Lower lobe of right lung (tissue), 2 donors: ENCODE results near the gene WDTC1. TPM values are rescaled to one million over a fixed set of nuclear protein-coding genes. Genes with fewer than 3 reads are reported as not detected.

Source experiments
- ATAC-seq, 2 donors: fragments of 200-7000 bp; cut with Tn5 transposase; one replicate each; pipeline ENCODE4 v1.9.1; 2020 to 2022; ENCODE audit warnings: mild to moderate bottlenecking in 2 of 2, moderate library complexity in 2 of 2
- DNase-seq: peaks from one replicate; pipeline ENCODE4 v3.0.0-alpha.2; 2020
- H3K27ac ChIP-seq: fragments of 200-600 bp; one replicate; pipeline ENCODE4 v1.8.0; 2022
- H3K27me3 ChIP-seq: fragments of 200-600 bp; one replicate; pipeline ENCODE4 v1.8.0; 2022; ENCODE audit warnings: low read depth
- H3K36me3 ChIP-seq: fragments of 200-600 bp; one replicate; pipeline ENCODE4 v1.8.0; 2022; ENCODE audit warnings: mild to moderate bottlenecking
- H3K4me1 ChIP-seq: fragments of 200-600 bp; one replicate; pipeline ENCODE4 v1.8.0; 2022
- H3K4me3 ChIP-seq: fragments of 200-600 bp; one replicate; pipeline ENCODE4 v1.8.0; 2022; ENCODE audit warnings: mild to moderate bottlenecking
- H3K9me3 ChIP-seq: fragments of 200-600 bp; one replicate; pipeline ENCODE4 v1.8.0; 2022
- intact Hi-C: fragments of 100-400 bp; cut with DNase I; formaldehyde crosslinking; loops from one replicate; pipeline ENCODE4 v1.11.0; 2022
- total RNA-seq: library from RNA; stranded (reverse); fragmentation: NEBNext Ultra II Directional; extraction: Animal tissue kit (Norgen Biotek cat#: 25700); gene quantifications from one replicate; pipeline ENCODE4 v1.2.1, GENCODE V29; 2021
- TF ChIP-seq, protein P1 (sequence below): fragments of 200-600 bp; IDR thresholded peaks from one replicate; pipeline ENCODE4 v1.8.0; 2022; ENCODE audit warnings: antibody characterized with exemption, mild to moderate bottlenecking
- donor health status: DM: no; HTN: yes; CAD: no; lungs with severe emphysema.

The WDTC1 gene
- total RNA-seq, 1 donor from 2014 or later: 45.7 TPM

- ATAC-seq: no peak
- H3K36me3 ChIP-seq: no peaks in the 10 kb centered on the region
- no peak for DNase-seq
- intact Hi-C loops: no loop called here
- H3K27ac ChIP-seq: no peak overlapping the region
- no peaks in the 10 kb centered on the region for H3K9me3 ChIP-seq
- no peak overlapping the region for H3K4me3 ChIP-seq
- peaks cover 4% of the 10 kb centered on the region for H3K4me1 ChIP-seq
- TF ChIP-seq, protein P1, sequence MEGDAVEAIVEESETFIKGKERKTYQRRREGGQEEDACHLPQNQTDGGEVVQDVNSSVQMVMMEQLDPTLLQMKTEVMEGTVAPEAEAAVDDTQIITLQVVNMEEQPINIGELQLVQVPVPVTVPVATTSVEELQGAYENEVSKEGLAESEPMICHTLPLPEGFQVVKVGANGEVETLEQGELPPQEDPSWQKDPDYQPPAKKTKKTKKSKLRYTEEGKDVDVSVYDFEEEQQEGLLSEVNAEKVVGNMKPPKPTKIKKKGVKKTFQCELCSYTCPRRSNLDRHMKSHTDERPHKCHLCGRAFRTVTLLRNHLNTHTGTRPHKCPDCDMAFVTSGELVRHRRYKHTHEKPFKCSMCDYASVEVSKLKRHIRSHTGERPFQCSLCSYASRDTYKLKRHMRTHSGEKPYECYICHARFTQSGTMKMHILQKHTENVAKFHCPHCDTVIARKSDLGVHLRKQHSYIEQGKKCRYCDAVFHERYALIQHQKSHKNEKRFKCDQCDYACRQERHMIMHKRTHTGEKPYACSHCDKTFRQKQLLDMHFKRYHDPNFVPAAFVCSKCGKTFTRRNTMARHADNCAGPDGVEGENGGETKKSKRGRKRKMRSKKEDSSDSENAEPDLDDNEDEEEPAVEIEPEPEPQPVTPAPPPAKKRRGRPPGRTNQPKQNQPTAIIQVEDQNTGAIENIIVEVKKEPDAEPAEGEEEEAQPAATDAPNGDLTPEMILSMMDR: no peak
- H3K27me3 ChIP-seq: no peaks in the 10 kb centered on the region
These were observed 20.7 kb downstream of the WDTC1 start for GRCh38 chr1:27255136-27255535.

DNA sequence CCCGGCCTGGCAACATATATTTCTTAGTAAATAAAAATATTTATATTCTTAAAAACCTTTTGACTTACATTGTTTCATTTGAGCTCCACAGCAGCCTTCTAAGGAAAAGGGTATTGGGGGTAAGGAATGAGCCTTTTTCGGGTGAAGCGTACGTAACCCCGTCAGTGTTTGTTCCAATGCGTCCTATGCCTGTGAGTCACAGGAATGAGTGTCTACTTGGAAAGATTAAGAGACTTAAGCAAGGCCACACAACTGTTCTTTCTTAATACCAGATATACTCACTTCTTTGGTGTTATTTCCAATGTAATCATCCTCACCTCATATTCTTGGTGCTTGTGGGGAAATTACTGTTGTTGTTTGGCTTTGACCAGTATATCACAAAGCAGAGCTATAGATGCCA, 22.7 kb downstream of the WDTC1 start:
- Histone ChIP-seq H3K36me3 (peaks cover 14% of the 10 kb centered on the region), H3K4me1 (peaks cover 4% of the 10 kb centered on the region), H3K27me3 (no peaks in the 10 kb centered on the region), H3K27ac (no peak overlapping the region), H3K4me3 (no peak overlapping the region), H3K9me3 (no peaks in the 10 kb centered on the region)
- ATAC-seq (no peak), DNase-seq (no peak)
- intact Hi-C loops: no loop called here
- TF ChIP-seq, protein P1: no peak

DNA sequence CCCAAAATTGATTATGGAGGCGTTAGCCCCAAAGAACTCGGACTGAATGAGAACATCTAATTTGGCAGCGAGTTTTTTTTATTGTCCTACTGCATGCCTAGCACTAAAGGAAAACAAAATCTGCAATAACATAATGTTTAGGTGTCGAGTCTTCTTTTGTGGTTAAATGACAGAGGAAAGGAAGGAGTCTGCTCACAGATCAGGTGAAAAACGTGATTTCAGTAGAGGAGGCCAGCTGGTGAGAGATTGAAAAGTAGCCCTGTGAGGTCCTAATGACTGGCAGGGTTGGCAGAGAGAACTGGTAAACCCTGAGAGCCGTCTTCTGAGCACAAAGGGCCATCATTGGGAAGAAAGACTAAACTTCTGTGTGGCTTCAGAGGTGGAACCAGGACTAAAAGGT, 24.2 kb downstream of the WDTC1 start:
- peaks cover 28% of the 10 kb centered on the region for H3K36me3 ChIP-seq
- ATAC-seq: no peak
- DNase-seq: no peak
- intact Hi-C loops: no loop called here
- H3K27ac ChIP-seq: no peak overlapping the region
- H3K4me1 ChIP-seq: peaks cover 2% of the 10 kb centered on the region
- no peaks in the 10 kb centered on the region for H3K9me3 ChIP-seq
- H3K27me3 ChIP-seq: no peaks in the 10 kb centered on the region
- H3K4me3 ChIP-seq: no peak overlapping the region
- TF ChIP-seq, protein P1: no peak

DNA sequence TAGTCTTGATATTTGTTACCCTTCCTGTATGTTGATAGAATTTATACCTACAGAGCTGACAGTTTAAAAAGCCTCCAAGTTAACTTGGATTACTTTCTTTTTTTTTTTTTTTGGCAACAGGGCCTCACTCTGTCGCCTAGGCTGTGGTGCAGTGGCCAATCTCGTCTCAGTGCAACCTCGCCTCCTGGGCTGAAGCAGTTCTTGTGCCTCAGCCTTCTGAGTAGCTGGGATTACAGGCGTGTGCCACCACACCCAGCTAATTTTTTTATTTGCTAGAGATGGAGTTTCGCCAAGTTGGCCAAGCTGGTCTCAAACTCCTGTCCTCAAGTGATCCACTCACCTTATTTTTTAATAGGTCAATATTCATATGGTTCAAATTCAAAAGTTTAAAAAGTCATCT, 32.7 kb downstream of the WDTC1 start:
- DNase-seq: no peak
- intact Hi-C loops: no loop called here
- Histone ChIP-seq H3K4me1 (no peaks in the 10 kb centered on the region), H3K36me3 (peaks cover 40% of the 10 kb centered on the region), H3K27ac (no peak overlapping the region), H3K27me3 (no peaks in the 10 kb centered on the region), H3K9me3 (no peaks in the 10 kb centered on the region), H3K4me3 (no peak overlapping the region)
- ATAC-seq: no peak
- TF ChIP-seq, protein P1: no peak

GRCh38 chr1:27269276-27269675, 34.8 kb downstream of the WDTC1 start:
- Histone ChIP-seq H3K4me3 (no peak overlapping the region), H3K9me3 (no peaks in the 10 kb centered on the region), H3K27ac (no peak overlapping the region), H3K36me3 (peaks cover 18% of the 10 kb centered on the region), H3K27me3 (no peaks in the 10 kb centered on the region), H3K4me1 (no peaks in the 10 kb centered on the region)
- TF ChIP-seq, protein P1: no peak
- intact Hi-C loops: no loop called here
- ATAC-seq: no peak
- DNase-seq: no peak

DNA sequence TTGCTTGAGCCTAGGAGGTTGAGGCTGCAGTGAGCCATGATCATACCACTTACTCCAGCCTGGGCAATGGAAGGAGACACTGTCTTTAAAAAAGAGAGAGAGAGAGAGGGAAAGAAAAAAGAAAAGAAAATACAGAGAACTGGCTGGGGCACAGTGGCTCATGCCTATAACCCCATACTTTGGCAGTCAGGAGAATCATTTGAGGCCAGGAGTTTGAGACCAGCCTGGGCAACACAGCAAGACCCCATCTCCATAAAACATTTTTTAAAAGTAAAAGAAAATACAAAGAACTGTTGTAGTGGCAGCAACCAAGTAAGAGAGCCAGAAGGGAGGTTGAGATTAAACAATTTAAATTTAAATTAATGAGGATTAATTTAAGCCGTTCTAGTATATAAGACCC, 39.8 kb downstream of the WDTC1 start:
- intact Hi-C loops: no loop called here
- Histone ChIP-seq H3K4me1 (no peaks in the 10 kb centered on the region), H3K27me3 (no peaks in the 10 kb centered on the region), H3K9me3 (no peaks in the 10 kb centered on the region), H3K36me3 (no peaks in the 10 kb centered on the region), H3K27ac (no peak overlapping the region), H3K4me3 (no peak overlapping the region)
- no peak for DNase-seq
- TF ChIP-seq, protein P1: no peak
- no peak for ATAC-seq
